HG03457 (cell line): ENCODE results near the gene KCNMA1.

Experiments
- ATAC-seq: cut with Tn5 transposase; IDR thresholded peaks from one replicate; pipeline ENCODE4 v1.9.1; 2021; ENCODE audit warnings: moderate number of reproducible peaks; ENCODE audit not compliant: unreplicated experiment

Gene KCNMA1

GRCh38 chr10:77562742-77563141 is 74.9 kb downstream of the KCNMA1 start:
- ATAC-seq, result no peak

GRCh38 chr10:77561991-77562390 is 75.6 kb downstream of the KCNMA1 start:
- ATAC-seq, result no peak

- ATAC-seq, result no peak
Measured at GRCh38 chr10:77560471-77560870, 77.1 kb downstream of the KCNMA1 start.

- ATAC-seq, result no peak
Measured at GRCh38 chr10:77560052-77560451, 77.6 kb downstream of the KCNMA1 start.

GRCh38 chr10:77556990-77557601 is 80.5 kb downstream of the KCNMA1 start:
- no peak for ATAC-seq

- ATAC-seq, result no peak
Measured at GRCh38 chr10:77555591-77556212, 81.9 kb downstream of the KCNMA1 start.

GRCh38 chr10:77554996-77555397 is 82.6 kb downstream of the KCNMA1 start:
- ATAC-seq, result no peak

GRCh38 chr10:77553966-77554365 is 83.6 kb downstream of the KCNMA1 start:
- no peak for ATAC-seq

- no peak for ATAC-seq
Measured at GRCh38 chr10:77553311-77553710, 84.3 kb downstream of the KCNMA1 start.

- no peak for ATAC-seq
Measured at GRCh38 chr10:77552252-77552651, 85.4 kb downstream of the KCNMA1 start.

- ATAC-seq, result no peak
Measured at GRCh38 chr10:77550378-77550777, 87.2 kb downstream of the KCNMA1 start.

GRCh38 chr10:77548671-77549070 is 88.9 kb downstream of the KCNMA1 start:
- no peak for ATAC-seq

GRCh38 chr10:77548157-77548556 is 89.5 kb downstream of the KCNMA1 start:
- ATAC-seq, result no peak

- no peak for ATAC-seq
Measured at GRCh38 chr10:77547307-77548050, 90.1 kb downstream of the KCNMA1 start.

GRCh38 chr10:77546042-77546441 is 91.6 kb downstream of the KCNMA1 start:
- ATAC-seq, result no peak

- ATAC-seq, result no peak
Measured at GRCh38 chr10:77545585-77545984, 92.0 kb downstream of the KCNMA1 start.

GRCh38 chr10:77544617-77545016 is 93.0 kb downstream of the KCNMA1 start:
- no peak for ATAC-seq

- no peak for ATAC-seq
Measured at GRCh38 chr10:77542710-77543259, 94.8 kb downstream of the KCNMA1 start.

- no peak for ATAC-seq
Measured at GRCh38 chr10:77541944-77542343, 95.7 kb downstream of the KCNMA1 start.

GRCh38 chr10:77541247-77541646 is 96.4 kb downstream of the KCNMA1 start:
- no peak for ATAC-seq

GRCh38 chr10:77539147-77539935 is 98.3 kb downstream of the KCNMA1 start:
- ATAC-seq, result no peak
